Activated naive CD8-positive, alpha-beta T cell treated with anti-CD3 and anti-CD28 coated beads, Interleukin-2, amount 50 U/mL, for 24 hours (primary cell): ENCODE data around the gene NLGN1.

Experiments used
- ATAC-seq: fragments of 150-1000 bp; cut with Tn5 transposase; one replicate; pipeline ENCODE4 v1.10.0; 2021
- DNase-seq: peaks from one replicate; pipeline ENCODE4 v3.0.0; 2021
- H3K27ac Mint-ChIP-seq: one replicate; pipeline ENCODE4 v1.8.0; 2021; ENCODE audit warnings: mild to moderate bottlenecking, mixed read lengths
- H3K27me3 Mint-ChIP-seq: one replicate; pipeline ENCODE4 v1.8.0; 2021; ENCODE audit warnings: mixed read lengths
- H3K36me3 Mint-ChIP-seq: one replicate; pipeline ENCODE4 v1.8.0; 2021; ENCODE audit warnings: low read depth, mixed read lengths
- H3K4me1 Mint-ChIP-seq: one replicate; pipeline ENCODE4 v1.8.0; 2021; ENCODE audit warnings: mixed read lengths
- H3K4me3 Mint-ChIP-seq: one replicate; pipeline ENCODE4 v1.8.0; 2021; ENCODE audit warnings: mild to moderate bottlenecking, moderate library complexity, mixed read lengths
- H3K9me3 Mint-ChIP-seq: one replicate; pipeline ENCODE4 v1.8.0; 2021; ENCODE audit warnings: mixed read lengths

NLGN1 gene

DNA sequence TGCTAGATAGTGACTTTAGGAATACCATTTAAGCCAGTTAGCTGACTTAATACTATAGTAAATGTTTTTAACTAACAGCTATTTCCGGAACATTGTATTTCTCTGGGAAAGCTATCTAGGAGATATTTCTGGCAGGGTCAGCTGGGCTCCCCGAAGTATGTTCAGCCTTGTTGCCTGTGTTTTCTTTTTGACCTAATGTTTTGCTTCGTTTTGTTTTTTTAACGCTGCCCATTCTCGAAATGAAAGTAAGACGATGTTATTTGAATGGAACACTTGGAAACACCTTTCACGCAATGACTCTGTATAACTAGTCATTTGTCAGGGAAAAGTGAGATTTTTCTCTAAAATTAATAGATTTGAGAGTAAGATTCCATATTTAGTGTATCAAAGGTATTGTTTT, 758.7 kb downstream of the NLGN1 start:
- Mint-ChIP-seq H3K9me3 (no peaks in the 10 kb centered on the region), H3K4me3 (no peak overlapping the region), H3K4me1 (no peaks in the 10 kb centered on the region), H3K36me3 (no peaks in the 10 kb centered on the region), H3K27ac (no peak overlapping the region), H3K27me3 (no peaks in the 10 kb centered on the region)
- ATAC-seq (no peak), DNase-seq (no peak)

DNA sequence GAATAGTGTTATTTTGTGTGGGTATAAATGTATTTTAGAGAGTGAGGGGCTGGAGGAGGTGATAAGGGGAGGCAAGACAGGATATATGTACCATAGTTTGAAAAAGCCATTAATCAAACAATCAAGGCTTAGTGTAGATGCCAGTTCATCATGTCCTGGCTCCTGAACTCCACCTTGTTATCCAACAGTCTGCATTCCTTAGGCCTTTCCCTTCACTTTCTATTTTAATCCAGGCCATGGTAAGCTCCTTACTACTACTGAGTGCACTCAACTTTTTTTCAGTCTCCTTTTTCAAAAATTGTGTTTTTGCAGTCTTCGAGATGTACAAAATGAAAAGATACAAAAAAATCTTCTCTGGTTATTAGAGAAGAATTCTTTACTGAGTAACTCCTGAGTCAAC, 761.1 kb downstream of the NLGN1 start:
- no peak for DNase-seq
- no peaks in the 10 kb centered on the region for H3K27me3 Mint-ChIP-seq
- ATAC-seq, result no peak
- H3K9me3 Mint-ChIP-seq, result no peaks in the 10 kb centered on the region
- H3K36me3 Mint-ChIP-seq, result no peaks in the 10 kb centered on the region
- no peak overlapping the region for H3K4me3 Mint-ChIP-seq
- no peak overlapping the region for H3K27ac Mint-ChIP-seq
- no peaks in the 10 kb centered on the region for H3K4me1 Mint-ChIP-seq

- no peak overlapping the region for H3K4me3 Mint-ChIP-seq
- no peak overlapping the region for H3K27ac Mint-ChIP-seq
- peaks cover 8% of the 10 kb centered on the region for H3K9me3 Mint-ChIP-seq
- DNase-seq (no peak), ATAC-seq (no peak)
- H3K4me1 Mint-ChIP-seq, result no peaks in the 10 kb centered on the region
- no peaks in the 10 kb centered on the region for H3K36me3 Mint-ChIP-seq
- no peaks in the 10 kb centered on the region for H3K27me3 Mint-ChIP-seq
Observed at GRCh38 chr3:174159604-174160003, 762.1 kb downstream of the NLGN1 start.

- H3K9me3 Mint-ChIP-seq, result peaks cover 25% of the 10 kb centered on the region
- DNase-seq, result no peak
Observed at GRCh38 chr3:174162550-174162949, 765.0 kb downstream of the NLGN1 start.

GRCh38 chr3:174168026-174168425, 770.5 kb downstream of the NLGN1 start:
- no peaks in the 10 kb centered on the region for H3K27me3 Mint-ChIP-seq
- ATAC-seq (no peak), DNase-seq (no peak)
- no peaks in the 10 kb centered on the region for H3K36me3 Mint-ChIP-seq
- no peak overlapping the region for H3K27ac Mint-ChIP-seq
- no peaks in the 10 kb centered on the region for H3K4me1 Mint-ChIP-seq
- H3K4me3 Mint-ChIP-seq, result no peak overlapping the region
- peaks cover 25% of the 10 kb centered on the region for H3K9me3 Mint-ChIP-seq

More at GRCh38 chr3:174162550-174162949, 765.0 kb downstream of the NLGN1 start:
- Mint-ChIP-seq H3K36me3 (no peaks in the 10 kb centered on the region), H3K27me3 (no peaks in the 10 kb centered on the region), H3K27ac (no peak overlapping the region), H3K4me1 (no peaks in the 10 kb centered on the region), H3K4me3 (no peak overlapping the region)
- ATAC-seq, result no peak

DNA sequence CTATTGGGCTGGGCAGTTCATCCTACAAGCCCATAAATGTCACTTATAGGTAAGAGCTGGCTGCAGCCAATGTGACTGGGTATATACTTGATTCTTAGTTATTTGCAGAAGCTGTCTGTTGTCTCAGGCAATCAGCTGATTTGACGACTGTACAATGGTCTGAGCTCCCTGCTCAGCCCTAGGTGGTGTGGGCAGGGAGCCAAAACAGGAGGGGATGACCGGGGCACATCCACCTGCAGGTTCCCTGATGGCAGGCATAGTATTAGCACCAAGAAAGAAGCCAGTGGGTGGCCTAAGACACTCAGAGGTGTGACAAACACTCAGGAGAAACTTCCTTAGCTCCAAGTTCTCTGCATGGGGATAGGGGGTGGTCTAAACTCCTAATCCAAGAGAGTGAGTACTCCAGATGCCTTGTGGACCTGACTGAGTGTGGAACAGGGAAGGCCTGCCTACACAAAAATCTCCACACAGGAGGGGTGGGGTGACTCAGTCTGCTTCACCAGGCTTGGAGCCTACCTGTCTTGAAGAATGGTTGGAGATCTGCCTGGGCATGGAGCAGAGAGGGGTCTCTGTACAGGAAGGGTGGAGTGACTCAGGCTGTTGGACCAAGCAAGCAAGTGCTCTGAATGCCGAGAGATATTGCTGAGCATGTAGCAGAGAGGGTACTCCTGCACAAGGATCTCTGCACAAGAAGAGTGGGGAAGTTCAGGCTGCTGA, 771.2 kb downstream of the NLGN1 start:
- Mint-ChIP-seq H3K4me1 (no peaks in the 10 kb centered on the region), H3K27me3 (no peaks in the 10 kb centered on the region), H3K4me3 (no peak overlapping the region), H3K9me3 (peaks cover 28% of the 10 kb centered on the region), H3K36me3 (no peaks in the 10 kb centered on the region), H3K27ac (no peak overlapping the region)
- DNase-seq, result no peak
- no peak for ATAC-seq

DNA sequence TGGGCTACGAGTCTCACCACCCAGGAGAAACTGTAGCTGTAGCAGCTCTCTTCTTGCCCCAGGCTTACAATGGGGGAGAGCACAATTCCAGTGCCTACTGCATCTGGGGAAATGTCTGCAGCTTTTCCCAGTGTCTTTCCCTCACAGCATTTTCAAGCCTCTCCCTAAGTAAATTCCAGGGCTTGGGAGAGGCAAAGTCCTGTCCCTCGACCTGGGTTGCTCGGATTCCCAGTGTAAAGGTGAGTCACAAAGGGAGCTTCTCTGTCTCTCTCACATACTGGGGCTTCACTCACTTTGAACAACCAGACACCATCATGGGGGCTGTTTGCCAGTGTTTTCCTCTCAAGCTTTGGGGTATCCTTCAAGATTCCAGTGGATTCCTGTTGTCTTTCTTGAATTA, 772.2 kb downstream of the NLGN1 start:
- H3K27me3 Mint-ChIP-seq, result no peaks in the 10 kb centered on the region
- no peak for DNase-seq
- no peaks in the 10 kb centered on the region for H3K36me3 Mint-ChIP-seq
- no peaks in the 10 kb centered on the region for H3K4me1 Mint-ChIP-seq
- peaks cover 19% of the 10 kb centered on the region for H3K9me3 Mint-ChIP-seq
- H3K4me3 Mint-ChIP-seq, result no peak overlapping the region
- no peak for ATAC-seq
- no peak overlapping the region for H3K27ac Mint-ChIP-seq

DNA sequence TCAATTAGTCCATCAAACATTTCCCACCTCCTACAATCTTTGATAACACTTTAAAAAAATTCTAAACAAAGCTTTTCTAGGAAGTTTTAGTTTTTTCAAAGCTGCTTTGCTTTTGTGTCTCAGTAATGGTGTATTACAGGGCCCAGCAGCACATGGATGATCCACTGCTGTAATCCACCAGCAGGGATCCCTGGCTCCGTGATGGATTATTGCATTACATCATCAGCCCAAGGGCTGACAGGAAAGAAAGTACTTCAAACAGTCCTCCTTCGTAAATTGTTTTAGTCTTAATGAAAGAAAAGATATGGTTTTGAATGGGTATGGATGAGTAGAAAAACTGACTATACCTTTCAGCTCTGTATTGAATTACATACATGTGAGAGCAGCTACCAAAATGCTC, 772.7 kb downstream of the NLGN1 start:
- no peak for DNase-seq
- H3K9me3 Mint-ChIP-seq, result peaks cover 15% of the 10 kb centered on the region
- no peaks in the 10 kb centered on the region for H3K4me1 Mint-ChIP-seq
- H3K27ac Mint-ChIP-seq, result no peak overlapping the region
- H3K4me3 Mint-ChIP-seq, result no peak overlapping the region
- no peaks in the 10 kb centered on the region for H3K36me3 Mint-ChIP-seq
- no peaks in the 10 kb centered on the region for H3K27me3 Mint-ChIP-seq
- ATAC-seq, result no peak

GRCh38 chr3:174186377-174186989, 788.9 kb downstream of the NLGN1 start:
- ATAC-seq (no peak), DNase-seq (no peak)
- no peaks in the 10 kb centered on the region for H3K9me3 Mint-ChIP-seq
- H3K27ac Mint-ChIP-seq, result no peak overlapping the region
- H3K4me3 Mint-ChIP-seq, result no peak overlapping the region
- no peaks in the 10 kb centered on the region for H3K36me3 Mint-ChIP-seq
- no peaks in the 10 kb centered on the region for H3K27me3 Mint-ChIP-seq
- no peaks in the 10 kb centered on the region for H3K4me1 Mint-ChIP-seq

GRCh38 chr3:174191380-174191779, 793.8 kb downstream of the NLGN1 start:
- Mint-ChIP-seq H3K4me1 (no peaks in the 10 kb centered on the region), H3K4me3 (no peak overlapping the region), H3K36me3 (no peaks in the 10 kb centered on the region), H3K9me3 (no peaks in the 10 kb centered on the region), H3K27ac (no peak overlapping the region), H3K27me3 (no peaks in the 10 kb centered on the region)
- DNase-seq (no peak), ATAC-seq (no peak)

GRCh38 chr3:174191895-174192294, 794.4 kb downstream of the NLGN1 start:
- H3K36me3 Mint-ChIP-seq, result no peaks in the 10 kb centered on the region
- DNase-seq (no peak), ATAC-seq (no peak)
- no peak overlapping the region for H3K27ac Mint-ChIP-seq
- no peaks in the 10 kb centered on the region for H3K9me3 Mint-ChIP-seq
- H3K4me1 Mint-ChIP-seq, result no peaks in the 10 kb centered on the region
- no peak overlapping the region for H3K4me3 Mint-ChIP-seq
- H3K27me3 Mint-ChIP-seq, result no peaks in the 10 kb centered on the region

DNA sequence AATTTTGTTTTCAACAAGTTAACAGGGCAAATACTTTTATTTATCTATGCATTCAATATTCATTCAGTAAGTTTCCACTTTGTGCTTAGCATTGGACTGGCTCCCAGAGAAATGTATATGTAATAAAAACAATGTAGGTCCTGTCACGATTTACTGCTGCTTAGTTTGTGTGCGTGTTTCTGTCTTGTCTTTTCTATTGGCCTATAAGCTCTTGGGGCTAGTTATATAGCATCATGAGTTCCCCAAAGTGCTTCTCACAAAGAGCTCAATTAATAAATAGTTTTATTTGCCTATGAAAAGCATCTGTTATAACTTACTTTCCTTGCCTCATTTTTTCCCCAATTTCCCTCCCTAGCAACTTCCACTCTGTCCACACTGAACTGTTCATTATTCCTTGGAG, 794.9 kb downstream of the NLGN1 start:
- ATAC-seq (no peak), DNase-seq (no peak)
- H3K9me3 Mint-ChIP-seq, result no peaks in the 10 kb centered on the region
- H3K4me1 Mint-ChIP-seq, result no peaks in the 10 kb centered on the region
- H3K27ac Mint-ChIP-seq, result no peak overlapping the region
- no peak overlapping the region for H3K4me3 Mint-ChIP-seq
- H3K36me3 Mint-ChIP-seq, result no peaks in the 10 kb centered on the region
- H3K27me3 Mint-ChIP-seq, result no peaks in the 10 kb centered on the region

DNA sequence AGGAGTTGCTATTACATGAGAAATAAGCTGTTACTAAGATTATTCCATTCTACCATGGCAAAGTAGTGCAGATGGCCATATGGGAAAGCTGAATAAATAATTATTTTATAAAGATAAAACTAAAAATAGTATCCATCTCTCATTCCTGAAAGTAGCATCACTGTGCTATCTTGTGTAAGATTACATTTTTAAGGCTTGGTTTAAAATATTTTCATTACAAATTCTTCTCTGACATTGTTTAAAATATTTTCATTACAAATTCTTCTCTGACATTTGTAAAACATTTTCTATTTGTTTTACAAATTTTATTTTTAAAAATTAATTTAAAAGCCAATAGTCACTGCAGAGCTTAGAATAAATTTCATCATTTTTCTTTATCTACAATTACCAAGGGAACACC, 796.1 kb downstream of the NLGN1 start:
- no peaks in the 10 kb centered on the region for H3K36me3 Mint-ChIP-seq
- ATAC-seq (no peak), DNase-seq (no peak)
- no peaks in the 10 kb centered on the region for H3K4me1 Mint-ChIP-seq
- no peaks in the 10 kb centered on the region for H3K9me3 Mint-ChIP-seq
- H3K4me3 Mint-ChIP-seq, result no peak overlapping the region
- no peaks in the 10 kb centered on the region for H3K27me3 Mint-ChIP-seq
- no peak overlapping the region for H3K27ac Mint-ChIP-seq

- Mint-ChIP-seq H3K4me1 (no peaks in the 10 kb centered on the region), H3K27ac (no peak overlapping the region), H3K36me3 (no peaks in the 10 kb centered on the region), H3K4me3 (no peak overlapping the region), H3K9me3 (no peaks in the 10 kb centered on the region), H3K27me3 (no peaks in the 10 kb centered on the region)
- DNase-seq (no peak), ATAC-seq (no peak)
Observed at GRCh38 chr3:174197416-174197815, 799.9 kb downstream of the NLGN1 start.

DNA sequence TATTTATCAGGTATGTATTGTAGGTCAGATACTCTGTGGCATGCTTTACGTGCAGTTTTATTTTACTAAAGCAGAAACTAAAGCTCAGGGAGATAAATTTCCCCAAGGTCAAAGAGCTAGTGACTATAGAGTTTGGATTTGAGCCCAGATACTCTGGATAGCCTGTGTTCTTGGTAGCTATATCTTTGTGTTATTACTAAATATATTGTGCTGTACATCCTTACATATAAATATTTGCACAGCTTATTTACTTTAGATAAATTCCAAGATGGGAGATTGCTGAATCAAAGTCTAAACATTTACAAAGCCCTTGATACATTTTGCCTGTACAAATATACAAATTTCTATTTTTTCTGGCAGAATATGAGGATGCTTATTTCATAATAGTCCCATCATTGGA, 800.7 kb downstream of the NLGN1 start:
- H3K36me3 Mint-ChIP-seq, result no peaks in the 10 kb centered on the region
- H3K4me1 Mint-ChIP-seq, result no peaks in the 10 kb centered on the region
- no peak overlapping the region for H3K27ac Mint-ChIP-seq
- ATAC-seq (no peak), DNase-seq (no peak)
- H3K27me3 Mint-ChIP-seq, result no peaks in the 10 kb centered on the region
- no peaks in the 10 kb centered on the region for H3K9me3 Mint-ChIP-seq
- H3K4me3 Mint-ChIP-seq, result no peak overlapping the region

GRCh38 chr3:174199696-174200095, 802.2 kb downstream of the NLGN1 start:
- no peak for DNase-seq
- no peak overlapping the region for H3K27ac Mint-ChIP-seq
- no peak overlapping the region for H3K4me3 Mint-ChIP-seq
- no peaks in the 10 kb centered on the region for H3K27me3 Mint-ChIP-seq
- no peaks in the 10 kb centered on the region for H3K36me3 Mint-ChIP-seq
- no peaks in the 10 kb centered on the region for H3K4me1 Mint-ChIP-seq
- ATAC-seq, result no peak
- no peaks in the 10 kb centered on the region for H3K9me3 Mint-ChIP-seq
